ENCODE data around the gene SLC19A1.
"Not testable (repeated sequence)": the region's sequence is repeated elsewhere in the genome, so short reads cannot be mapped to it uniquely, and the experiment has no call there.

Gene SLC19A1

DNA sequence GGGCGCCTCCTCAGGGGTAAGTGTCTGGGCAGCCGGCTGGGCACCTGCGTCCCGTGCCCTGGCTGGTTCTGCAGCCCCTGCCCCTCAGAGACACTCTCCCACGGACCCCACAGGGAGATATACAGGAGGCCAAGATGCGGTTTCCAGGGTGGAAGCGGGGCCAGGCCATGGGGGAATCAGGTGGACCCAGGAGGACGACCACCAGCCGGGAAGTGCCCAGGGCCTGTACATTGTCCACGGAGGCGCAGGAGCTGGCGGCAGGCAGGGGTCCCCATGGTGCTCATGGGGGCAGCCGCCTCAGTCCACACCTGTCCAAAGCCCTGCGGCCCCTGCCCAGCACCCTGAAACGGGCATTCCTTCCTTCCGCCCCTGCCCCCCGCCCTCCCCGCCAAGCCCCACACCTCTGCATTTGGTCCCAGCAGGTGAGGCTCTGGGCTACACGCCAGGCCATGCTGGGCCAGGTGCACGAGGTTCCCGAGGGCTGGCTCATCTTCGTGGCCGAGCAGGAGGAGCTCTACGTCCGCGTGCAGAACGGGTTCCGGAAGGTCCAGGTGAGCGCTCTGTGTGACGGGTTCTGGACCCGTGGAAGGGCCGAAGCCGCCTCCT, 36.7 kb downstream of the SLC19A1 start:
- no peak for DNase-seq (ENCODE audit: low read depth)

DNA sequence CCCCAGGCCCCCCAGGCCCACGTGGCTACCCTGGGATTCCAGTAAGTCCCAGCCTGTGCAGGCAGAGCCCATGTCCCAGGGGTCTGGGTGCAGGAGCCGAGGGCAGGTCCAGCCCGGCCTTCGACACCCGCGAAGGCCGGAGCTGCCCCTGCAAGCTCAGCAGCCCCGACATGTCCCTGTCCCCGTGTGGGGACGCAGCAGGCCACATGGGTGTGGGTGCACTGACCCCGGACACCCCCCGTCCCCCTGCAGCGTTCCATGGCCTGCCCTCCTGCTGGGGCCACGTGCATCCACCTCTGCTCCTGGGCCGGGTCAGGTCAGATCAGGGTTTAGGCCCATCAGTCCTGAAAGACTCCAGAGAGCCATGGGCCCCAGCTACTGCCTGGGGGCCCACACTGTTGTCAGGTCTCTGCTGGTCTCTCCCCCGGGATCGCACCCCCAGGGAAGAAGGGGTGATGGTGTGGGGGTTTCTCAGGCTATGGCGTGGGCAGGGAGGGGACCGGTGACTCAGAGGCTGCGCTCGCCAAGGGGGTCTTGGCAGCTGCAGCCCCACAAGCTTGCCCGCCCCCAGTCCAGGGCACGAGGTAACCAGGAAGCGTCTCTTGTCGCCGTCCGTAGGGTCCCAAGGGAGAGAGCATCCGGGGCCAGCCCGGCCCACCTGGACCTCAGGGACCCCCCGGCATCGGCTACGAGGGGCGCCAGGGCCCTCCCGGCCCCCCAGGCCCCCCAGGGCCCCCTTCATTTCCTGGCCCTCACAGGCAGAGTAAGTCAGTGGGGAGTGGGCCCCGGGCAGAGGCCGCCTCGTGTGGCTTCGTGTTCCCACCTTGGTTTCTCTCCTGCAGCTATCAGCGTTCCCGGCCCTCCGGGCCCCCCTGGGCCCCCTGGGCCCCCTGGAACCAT, 37.5 kb downstream of the SLC19A1 start:
- no peak for DNase-seq (ENCODE audit: low read depth)

DNA sequence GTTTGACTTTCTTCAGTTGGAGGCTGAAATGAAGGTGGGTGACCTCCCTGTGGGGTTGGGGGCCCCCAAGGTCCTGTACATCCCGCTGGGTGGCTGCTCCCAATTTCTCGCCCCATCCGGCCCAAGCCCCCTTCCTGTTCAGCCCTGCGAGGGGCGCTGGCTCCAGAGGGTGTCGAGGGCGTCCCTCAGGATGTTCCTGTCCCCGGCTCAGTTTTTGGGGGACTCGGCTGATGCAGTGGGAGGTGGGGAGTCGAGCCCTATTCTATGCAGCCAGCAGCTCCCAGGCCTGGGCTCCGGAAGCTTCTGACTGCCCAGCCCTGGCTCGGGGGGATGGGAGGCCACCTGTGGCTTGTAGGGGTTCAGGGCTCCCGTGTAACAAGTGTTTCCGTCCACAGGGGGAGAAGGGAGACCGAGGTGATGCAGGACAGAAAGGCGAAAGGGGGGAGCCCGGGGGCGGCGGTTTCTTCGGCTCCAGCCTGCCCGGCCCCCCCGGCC, 38.2 kb downstream of the SLC19A1 start:
- no peak for DNase-seq (ENCODE audit: low read depth)

GRCh38 chr21:45503226-45503625, 39.0 kb downstream of the SLC19A1 start:
- DNase-seq (ENCODE audit: low read depth) = not testable (repeated sequence)

DNA sequence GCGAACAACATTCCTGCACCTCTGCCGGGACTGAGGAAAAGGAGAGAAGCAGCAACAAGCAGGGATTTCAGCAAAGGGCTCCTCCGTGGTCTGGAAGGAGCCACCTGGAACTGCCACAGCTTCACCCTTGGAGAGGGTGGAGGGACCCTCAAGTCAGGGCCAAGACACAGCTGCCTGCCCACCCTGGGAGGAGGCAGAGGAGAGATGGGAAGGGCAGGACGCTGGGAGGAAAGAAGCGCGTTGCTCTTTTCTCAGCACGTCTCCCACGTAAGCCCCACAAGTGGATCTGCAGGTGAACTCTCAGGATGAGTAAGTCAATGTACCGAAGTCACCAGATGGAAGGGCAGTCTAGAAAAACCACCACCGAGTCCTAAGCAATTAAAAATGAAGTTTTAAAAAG, 39.6 kb downstream of the SLC19A1 start:
- no peak for DNase-seq (ENCODE audit: low read depth)

GRCh38 chr21:45502006-45502345, 40.3 kb downstream of the SLC19A1 start:
- DNase-seq (ENCODE audit: low read depth) = no peak

DNA sequence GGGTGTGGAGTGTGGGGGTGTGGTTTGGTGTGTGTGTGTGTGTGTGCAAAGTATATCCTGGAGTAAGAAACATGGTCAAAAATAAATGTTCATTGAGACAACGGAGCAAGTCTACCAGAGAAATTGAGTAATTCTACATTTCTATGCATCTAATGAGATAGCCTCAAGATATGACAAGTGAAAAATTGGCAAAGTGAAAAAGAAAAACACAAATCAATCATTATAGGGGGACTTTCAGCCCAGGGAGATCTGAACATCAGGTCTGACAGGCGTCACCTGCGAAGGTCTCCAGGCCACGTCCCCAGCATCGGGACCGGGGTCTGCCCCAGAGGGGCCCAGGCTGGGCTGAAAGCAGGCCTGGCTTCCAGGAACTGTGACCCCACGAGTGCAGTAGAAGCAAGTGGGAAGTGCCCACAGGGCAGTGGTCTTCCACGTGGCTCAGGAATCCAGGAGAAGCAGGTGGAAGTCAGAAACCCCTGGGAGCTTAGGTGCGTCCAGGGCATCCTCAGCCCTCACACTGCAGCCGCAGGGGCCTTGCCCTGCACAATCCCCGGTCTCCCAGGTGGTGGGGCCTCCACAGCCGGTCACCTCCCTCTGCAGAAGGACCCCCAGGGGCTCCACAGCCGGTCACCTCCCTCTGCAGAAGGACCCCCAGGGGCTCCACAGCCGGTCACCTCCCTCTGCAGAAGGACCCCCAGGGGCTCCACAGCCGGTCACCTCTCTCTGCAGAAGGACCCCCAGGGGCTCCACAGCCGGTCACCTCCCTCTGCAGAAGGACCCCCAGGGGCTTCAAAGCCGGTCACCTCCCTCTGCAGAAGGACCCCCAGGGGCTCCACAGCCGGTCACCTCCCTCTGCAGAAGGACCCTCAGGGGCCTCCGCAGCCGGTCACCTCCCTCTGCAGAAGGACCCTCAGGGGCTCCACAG, 40.9 kb downstream of the SLC19A1 start:
- not testable (repeated sequence) for DNase-seq (ENCODE audit: low read depth)

- DNase-seq (ENCODE audit: low read depth) = no peak
Measured at GRCh38 chr21:45499970-45500577, 42.2 kb downstream of the SLC19A1 start.

GRCh38 chr21:45499201-45499750, 43.0 kb downstream of the SLC19A1 start:
- no peak for DNase-seq (ENCODE audit: low read depth)

DNA sequence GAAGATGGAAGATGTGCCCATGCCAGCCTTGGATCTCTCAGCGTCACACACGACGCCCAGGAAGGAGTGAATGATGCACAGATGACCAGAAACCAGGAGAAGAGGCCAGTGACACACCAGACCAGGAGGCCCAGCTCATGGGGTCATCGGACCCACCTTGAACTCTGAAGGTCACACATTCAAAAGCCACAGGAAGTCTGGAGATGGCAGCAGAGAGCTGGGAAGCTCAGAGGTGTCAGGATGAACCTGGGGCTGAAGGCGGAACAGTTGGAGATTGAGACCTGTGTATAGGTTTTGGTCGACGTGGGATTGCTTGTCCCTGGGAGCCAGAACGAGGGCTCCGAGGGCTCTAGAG, 43.6 kb downstream of the SLC19A1 start:
- DNase-seq (ENCODE audit: low read depth) = no peak

GRCh38 chr21:45497846-45498645, 44.2 kb downstream of the SLC19A1 start:
- no peak for DNase-seq (ENCODE audit: low read depth)

GRCh38 chr21:45496968-45497845, 45.0 kb downstream of the SLC19A1 start:
- no peak for DNase-seq (ENCODE audit: low read depth)

DNA sequence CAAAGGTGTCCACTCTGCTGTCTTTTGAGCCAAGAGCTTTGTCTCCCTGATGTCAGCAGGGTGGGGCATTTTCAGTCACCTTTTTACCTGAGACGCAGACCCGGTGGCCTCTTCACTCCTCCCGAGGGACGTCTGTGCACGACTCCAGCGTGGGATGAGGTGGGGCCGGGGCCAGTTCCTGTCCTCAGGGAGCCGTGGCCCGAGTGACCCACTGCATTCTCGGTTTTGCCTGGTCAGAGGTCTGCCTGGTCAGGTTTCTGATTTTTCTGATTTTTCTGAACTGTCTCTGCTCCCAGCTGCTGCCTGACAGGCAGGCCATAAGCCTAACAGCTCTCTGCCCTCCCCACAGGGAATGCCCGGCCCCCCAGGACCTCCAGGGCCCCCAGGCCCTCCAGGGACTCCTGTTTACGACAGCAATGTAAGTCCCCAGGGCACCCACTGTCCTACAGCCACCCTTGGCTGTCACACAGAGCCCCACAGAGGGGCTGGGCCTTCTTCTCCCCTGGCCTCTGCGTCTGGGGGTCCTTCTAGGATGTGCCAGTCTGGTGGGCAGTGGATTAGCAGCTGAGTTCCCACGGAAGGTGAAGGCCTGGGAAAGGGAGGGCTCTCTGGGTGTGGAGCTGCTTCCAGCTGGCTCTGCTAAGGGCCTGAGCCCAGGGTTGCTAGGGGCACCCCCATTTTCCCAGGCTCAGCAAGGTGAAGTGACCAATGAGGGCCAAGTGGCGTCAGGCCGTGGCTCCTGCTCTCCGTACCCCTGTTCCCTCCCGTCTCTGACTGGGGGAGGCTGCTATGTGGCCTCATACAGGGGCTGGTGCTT, 45.9 kb downstream of the SLC19A1 start:
- no peak for DNase-seq (ENCODE audit: low read depth)

DNA sequence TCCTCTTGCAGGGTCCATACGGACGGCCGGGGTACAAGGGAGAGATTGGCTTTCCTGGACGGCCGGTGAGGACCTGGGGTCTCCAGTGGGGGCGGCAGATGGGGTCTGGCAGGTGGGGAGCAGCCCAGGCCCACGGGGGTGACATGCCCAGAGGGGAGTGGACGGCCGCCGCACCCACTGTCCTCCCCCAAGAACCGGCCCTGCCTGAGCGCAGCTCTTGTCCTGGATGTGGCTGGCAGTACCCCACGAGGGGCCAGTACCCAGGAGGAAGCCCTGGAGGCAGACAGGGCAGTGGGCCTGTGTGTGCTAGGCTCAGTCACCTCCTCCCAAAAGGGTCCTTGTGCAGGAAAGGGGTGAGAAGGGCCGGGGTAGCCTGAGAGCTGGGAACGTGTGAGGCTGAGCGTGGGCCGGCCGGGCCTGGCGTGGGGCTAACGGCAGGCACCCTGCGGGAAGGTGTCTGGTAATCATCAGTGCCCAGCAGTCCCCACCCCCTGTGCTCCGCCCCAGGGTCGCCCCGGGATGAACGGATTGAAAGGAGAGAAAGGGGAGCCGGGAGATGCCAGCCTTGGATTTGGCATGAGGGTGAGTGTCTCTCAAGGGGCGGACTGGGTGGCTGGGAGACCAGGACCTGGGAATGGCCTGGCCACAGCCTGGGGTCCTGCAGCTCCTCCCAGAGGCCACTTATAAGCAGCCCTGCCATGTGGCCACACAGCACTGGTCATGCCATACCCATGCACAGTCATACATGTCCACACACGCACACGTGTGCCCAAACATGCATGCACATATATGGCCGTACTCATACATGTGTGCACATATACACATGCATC, 47.2 kb downstream of the SLC19A1 start:
- no peak for DNase-seq (ENCODE audit: low read depth)

DNA sequence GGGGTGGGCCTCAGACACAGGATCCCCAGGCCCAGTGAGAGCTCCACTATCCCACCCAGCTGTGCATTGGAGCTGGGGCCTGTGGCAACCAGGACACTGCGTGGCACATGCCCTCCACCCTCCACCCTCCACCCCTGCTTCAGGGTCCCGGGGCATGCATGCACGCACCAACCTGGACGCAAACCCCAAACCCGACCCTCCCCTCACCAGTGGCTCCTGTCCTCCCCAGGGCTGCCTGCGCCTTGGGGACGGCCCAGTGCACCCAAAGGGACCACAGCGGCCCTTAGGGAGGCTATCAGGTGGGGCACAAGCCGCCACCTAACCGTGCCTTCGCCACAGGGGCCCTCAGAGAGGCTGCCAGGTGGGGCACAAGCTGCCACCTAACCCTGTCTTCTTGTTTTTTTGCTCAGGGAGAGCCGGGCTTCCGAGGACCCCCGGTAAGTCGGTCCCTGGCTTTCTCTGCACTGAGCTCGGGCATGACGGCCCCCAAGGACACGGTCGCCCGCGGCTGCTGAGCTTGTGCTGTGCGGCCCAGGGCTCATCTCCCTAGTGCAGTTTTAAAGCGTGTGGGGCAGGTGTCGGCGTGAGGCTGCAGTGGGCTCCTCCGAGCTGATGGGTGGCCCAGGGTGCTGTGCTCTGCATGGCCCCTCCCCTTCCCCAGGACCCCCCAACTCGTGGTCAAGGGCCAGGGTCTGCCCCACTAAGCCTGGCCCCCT, 47.9 kb downstream of the SLC19A1 start:
- no peak for DNase-seq (ENCODE audit: low read depth)

DNA sequence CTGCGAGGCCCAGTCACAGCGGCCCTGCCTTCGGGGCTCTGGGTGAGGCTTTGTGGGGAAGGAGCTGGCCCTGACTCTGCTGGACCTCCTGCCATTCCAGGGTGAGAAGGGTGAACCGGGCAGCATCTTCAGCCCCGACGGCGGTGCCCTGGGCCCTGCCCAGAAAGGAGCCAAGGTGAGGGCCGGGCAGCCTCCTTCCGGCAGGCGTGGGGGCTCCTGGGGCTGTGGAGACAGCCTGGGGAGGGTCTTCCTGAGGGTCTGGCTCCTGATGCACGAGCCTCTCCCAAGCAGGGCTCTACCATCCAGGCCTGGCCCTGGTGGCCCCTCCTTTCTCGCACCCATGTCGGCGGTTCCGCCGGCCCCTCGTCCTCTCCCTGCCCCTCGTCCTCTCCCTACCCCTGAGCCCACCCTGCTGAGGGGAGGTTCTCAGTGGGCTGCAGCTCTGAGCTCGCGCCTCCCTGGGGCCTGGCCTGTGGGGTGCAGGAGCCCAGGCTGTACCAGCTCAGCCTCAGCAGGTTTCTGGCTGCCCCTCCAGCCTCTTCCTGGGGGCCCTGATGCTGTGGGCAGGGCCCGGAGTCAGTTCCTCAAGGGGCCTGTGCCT, 48.7 kb downstream of the SLC19A1 start:
- no peak for DNase-seq (ENCODE audit: low read depth)

DNA sequence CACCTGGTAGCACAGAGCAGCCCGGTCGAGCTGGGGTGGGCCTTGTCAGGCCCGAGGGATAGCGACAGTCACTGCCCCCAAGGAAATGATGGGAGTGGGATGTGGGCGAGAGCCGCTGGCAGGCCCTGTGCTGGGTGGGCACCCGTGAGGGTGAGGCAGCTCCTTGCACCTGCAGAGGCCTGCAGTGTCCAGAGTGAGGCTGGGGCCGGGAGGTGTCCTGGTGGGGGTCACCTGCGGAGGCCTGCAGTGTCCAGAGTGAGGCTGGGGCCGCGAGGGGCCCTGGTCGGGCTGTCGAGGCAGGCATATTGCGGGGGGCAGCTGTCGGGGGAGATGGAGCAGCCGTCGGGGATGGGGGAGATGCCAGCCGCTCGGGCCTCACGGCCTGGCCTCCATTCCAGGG, 49.5 kb downstream of the SLC19A1 start:
- DNase-seq (ENCODE audit: low read depth) = no peak
